WTC11 (cell line): ENCODE results near the gene LRRC61. TPM values are rescaled to one million over a fixed set of nuclear protein-coding genes. Genes with fewer than 3 reads are reported as not detected.

Experiments
- ATAC-seq: fragments of 200-7000 bp; cut with Tn5 transposase; 2 replicates; pipeline ENCODE4 v1.10.0; 2021; ENCODE audit warnings: mild to moderate bottlenecking, moderate library complexity
- CTCF ChIA-PET: fragments of 300-600 bp; sonication (Branson Sonifier 250); formaldehyde crosslinking; loops from one replicate; lab custom pipeline; 2021; ENCODE audit warnings: antibody characterized with exemption; lab: Charles Lee
- POLR2A ChIA-PET: fragments of 350-600 bp; sonication (Branson Sonifier 250); formaldehyde crosslinking; loops from one replicate; lab custom pipeline; 2021; ENCODE audit warnings: antibody characterized with exemption; lab: Charles Lee
- DNase-seq: peaks from one replicate; pipeline ENCODE4 v3.0.0; 2021; ENCODE audit warnings: low spot score
- H3K27ac Mint-ChIP-seq: 2 replicates; pipeline ENCODE4 v1.8.0; 2021; ENCODE audit warnings: mixed read lengths
- H3K27me3 Mint-ChIP-seq: 2 replicates; pipeline ENCODE4 v1.8.0; 2021; ENCODE audit warnings: low read depth, mild to moderate bottlenecking, moderate library complexity, mixed read lengths
- H3K36me3 Mint-ChIP-seq: 2 replicates; pipeline ENCODE4 v1.8.0; 2021; ENCODE audit warnings: mixed read lengths
- H3K4me1 Mint-ChIP-seq: 2 replicates; pipeline ENCODE4 v1.8.0; 2022; ENCODE audit warnings: mixed read lengths
- H3K4me3 Mint-ChIP-seq: 2 replicates; pipeline ENCODE4 v1.8.0; 2021; ENCODE audit warnings: mild to moderate bottlenecking, moderate library complexity, mixed read lengths
- H3K9me3 Mint-ChIP-seq: 2 replicates; pipeline ENCODE4 v1.8.0; 2021; ENCODE audit warnings: mixed read lengths
- FOXP1 ChIP-seq: sonication (generic); formaldehyde crosslinking; IDR thresholded peaks from 2 replicates; pipeline ENCODE4 v1.8.0; 2022; ENCODE audit warnings: missing genetic modification reagents, mild to moderate bottlenecking, moderate library complexity, borderline replicate concordance
- JAZF1 ChIP-seq: fragments of 250-450 bp; sonication (Bioruptor Pico); IDR thresholded peaks from 2 replicates; pipeline ENCODE4 v1.9.0; 2021; ENCODE audit warnings: moderate library complexity, mild to moderate bottlenecking, inconsistent platforms
- MYBL2 ChIP-seq: sonication (generic); formaldehyde crosslinking; IDR thresholded peaks from 2 replicates; pipeline ENCODE4 v1.8.1; 2023; ENCODE audit warnings: mild to moderate bottlenecking, moderate library complexity, missing genetic modification reagents
- RELA ChIP-seq: sonication (generic); formaldehyde crosslinking; IDR thresholded peaks from 2 replicates; pipeline ENCODE4 v1.8.1; 2022; ENCODE audit warnings: missing genetic modification reagents, mild to moderate bottlenecking, borderline replicate concordance
- ZBTB21 ChIP-seq: sonication (generic); formaldehyde crosslinking; IDR thresholded peaks from 2 replicates; pipeline ENCODE4 v1.8.1; 2023; ENCODE audit warnings: mild to moderate bottlenecking, missing genetic modification reagents, borderline replicate concordance
- total RNA-seq: library from RNA; stranded (reverse); gene quantifications from 3 replicates; pipeline ENCODE4 v1.2.3, GENCODE V29; 2021
- TF ChIP-seq, protein P1 (sequence below): sonication (generic); formaldehyde crosslinking; IDR thresholded peaks from 2 replicates; pipeline ENCODE4 v1.8.1; 2023; ENCODE audit warnings: mild to moderate bottlenecking, missing genetic modification reagents
- TF ChIP-seq, protein P2 (sequence below): fragments of 250-450 bp; sonication (Bioruptor Pico); IDR thresholded peaks from 2 replicates; pipeline ENCODE4 v1.9.0; 2021; ENCODE audit warnings: mild to moderate bottlenecking, borderline replicate concordance
- TF ChIP-seq, protein P3 (sequence below): fragments of 250-450 bp; sonication (Bioruptor Pico); IDR thresholded peaks from 2 replicates; pipeline ENCODE4 v1.9.0; 2021; ENCODE audit warnings: mild to moderate bottlenecking

Gene LRRC61
- total RNA-seq, 1 experiment from 2014 or later = 27.7 TPM

DNA sequence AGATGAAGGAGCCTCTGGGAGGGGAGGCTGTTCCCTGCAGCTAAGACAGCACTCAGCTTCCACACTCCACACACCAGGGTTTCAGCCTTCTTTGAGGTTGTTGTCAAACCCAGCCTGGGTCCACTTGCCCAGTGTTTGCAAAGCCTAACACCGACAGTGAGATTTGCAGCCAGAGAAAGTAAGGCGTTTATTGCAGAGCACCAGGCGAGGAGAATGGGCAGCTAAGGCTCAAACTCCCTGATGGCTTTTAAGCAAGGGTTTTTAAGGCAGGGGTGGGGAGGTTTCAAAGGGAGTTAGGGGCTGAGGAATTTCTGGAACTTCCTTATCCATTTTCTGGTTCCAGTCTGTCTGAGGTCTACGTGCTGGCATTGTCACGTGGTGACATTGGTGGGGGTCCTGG is 51.3 kb downstream of the LRRC61 start:
- H3K4me1 Mint-ChIP-seq = peaks cover 68% of the 10 kb centered on the region
- H3K4me3 Mint-ChIP-seq = no peak overlapping the region
- H3K27me3 Mint-ChIP-seq = no peaks in the 10 kb centered on the region
- no peaks in the 10 kb centered on the region for H3K9me3 Mint-ChIP-seq
- DNase-seq (peak; percentile 8), ATAC-seq (no peak)
- H3K27ac Mint-ChIP-seq = peak overlapping the region; percentile 92
- ChIA-PET POLR2A (no interaction called here), CTCF (interaction anchor here (1.2 kb wide), 1 partner anchor 9 kb away, joined by 3 read pairs; no protein-coding TSS in a partner anchor)
- peaks cover 32% of the 10 kb centered on the region for H3K36me3 Mint-ChIP-seq
- TF ChIP-seq, protein P1, sequence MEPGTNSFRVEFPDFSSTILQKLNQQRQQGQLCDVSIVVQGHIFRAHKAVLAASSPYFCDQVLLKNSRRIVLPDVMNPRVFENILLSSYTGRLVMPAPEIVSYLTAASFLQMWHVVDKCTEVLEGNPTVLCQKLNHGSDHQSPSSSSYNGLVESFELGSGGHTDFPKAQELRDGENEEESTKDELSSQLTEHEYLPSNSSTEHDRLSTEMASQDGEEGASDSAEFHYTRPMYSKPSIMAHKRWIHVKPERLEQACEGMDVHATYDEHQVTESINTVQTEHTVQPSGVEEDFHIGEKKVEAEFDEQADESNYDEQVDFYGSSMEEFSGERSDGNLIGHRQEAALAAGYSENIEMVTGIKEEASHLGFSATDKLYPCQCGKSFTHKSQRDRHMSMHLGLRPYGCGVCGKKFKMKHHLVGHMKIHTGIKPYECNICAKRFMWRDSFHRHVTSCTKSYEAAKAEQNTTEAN (CRISPR knock-in tag) = no peak
- no peak for TF ChIP-seq RELA (CRISPR knock-in tag)
- TF ChIP-seq FOXP1 (CRISPR knock-in tag) = no peak
- TF ChIP-seq, protein P2, sequence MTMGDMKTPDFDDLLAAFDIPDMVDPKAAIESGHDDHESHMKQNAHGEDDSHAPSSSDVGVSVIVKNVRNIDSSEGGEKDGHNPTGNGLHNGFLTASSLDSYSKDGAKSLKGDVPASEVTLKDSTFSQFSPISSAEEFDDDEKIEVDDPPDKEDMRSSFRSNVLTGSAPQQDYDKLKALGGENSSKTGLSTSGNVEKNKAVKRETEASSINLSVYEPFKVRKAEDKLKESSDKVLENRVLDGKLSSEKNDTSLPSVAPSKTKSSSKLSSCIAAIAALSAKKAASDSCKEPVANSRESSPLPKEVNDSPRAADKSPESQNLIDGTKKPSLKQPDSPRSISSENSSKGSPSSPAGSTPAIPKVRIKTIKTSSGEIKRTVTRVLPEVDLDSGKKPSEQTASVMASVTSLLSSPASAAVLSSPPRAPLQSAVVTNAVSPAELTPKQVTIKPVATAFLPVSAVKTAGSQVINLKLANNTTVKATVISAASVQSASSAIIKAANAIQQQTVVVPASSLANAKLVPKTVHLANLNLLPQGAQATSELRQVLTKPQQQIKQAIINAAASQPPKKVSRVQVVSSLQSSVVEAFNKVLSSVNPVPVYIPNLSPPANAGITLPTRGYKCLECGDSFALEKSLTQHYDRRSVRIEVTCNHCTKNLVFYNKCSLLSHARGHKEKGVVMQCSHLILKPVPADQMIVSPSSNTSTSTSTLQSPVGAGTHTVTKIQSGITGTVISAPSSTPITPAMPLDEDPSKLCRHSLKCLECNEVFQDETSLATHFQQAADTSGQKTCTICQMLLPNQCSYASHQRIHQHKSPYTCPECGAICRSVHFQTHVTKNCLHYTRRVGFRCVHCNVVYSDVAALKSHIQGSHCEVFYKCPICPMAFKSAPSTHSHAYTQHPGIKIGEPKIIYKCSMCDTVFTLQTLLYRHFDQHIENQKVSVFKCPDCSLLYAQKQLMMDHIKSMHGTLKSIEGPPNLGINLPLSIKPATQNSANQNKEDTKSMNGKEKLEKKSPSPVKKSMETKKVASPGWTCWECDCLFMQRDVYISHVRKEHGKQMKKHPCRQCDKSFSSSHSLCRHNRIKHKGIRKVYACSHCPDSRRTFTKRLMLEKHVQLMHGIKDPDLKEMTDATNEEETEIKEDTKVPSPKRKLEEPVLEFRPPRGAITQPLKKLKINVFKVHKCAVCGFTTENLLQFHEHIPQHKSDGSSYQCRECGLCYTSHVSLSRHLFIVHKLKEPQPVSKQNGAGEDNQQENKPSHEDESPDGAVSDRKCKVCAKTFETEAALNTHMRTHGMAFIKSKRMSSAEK (CRISPR knock-in tag) = 0 out of 2 replicates have a peak, but pooled peaks have one; percentile 23

DNA sequence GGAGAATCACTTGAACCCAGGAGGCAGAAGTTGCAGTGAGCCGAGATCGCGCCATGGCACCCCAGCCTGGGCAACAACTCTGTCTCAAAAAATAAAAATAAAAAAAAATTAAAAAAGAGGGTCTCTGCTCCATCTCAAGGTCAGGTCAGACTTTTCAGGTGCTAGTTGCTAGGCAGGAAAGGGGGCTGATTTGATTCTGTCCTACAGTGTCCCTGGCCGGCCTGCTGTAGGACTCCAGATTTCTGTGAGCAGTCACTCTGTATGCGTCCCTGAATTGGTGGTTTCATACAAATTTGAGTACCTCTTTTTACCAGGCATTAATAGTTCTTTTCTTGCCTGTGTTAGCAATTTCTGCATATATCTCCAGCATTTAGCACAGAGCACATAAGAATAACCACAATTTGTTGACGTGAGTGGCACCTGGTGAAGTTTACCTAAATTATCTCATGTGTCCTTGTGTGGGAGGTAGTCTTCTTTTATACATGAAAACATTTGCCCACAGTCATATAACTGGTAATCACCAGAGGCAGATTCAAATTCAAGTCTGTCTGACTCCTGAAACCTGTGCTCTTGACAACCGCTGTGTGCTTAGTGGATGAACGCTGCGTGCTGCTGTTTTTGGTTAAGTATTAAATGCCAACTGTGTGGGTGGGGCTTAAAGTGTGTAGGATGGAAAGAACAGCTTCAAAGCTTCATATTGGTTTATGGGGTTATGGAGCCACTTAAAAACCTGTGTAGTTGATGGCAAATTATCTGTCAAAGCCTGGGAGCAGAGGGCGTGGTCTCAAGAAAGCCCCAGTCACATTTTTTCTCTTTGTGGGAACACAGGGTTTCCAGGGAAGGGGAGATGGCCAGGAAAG is 52.7 kb downstream of the LRRC61 start:
- H3K4me1 Mint-ChIP-seq = peaks cover 67% of the 10 kb centered on the region
- CTCF ChIA-PET = no interaction called here

DNA sequence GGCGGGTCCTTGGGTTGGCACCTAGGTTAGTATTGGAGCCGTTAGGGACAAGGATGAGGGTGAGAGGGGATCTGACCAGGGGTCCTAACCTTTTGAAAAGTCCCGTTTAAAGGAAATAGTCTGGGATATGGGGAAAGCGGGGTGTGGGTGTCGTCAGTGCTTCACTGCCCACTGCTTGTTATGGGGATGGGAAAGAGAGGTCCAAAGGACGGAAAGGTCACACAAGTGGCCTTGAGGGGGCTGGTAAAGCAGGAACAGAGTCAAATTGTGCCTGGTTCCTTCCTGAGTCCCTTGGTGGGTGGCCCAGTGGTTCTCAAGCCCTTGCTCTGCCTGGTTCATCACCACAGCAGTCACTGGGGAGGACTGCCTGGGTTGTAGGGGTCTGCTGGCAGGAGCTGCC is 53.4 kb downstream of the LRRC61 start:
- peak; percentile 2 for DNase-seq

More for the DNA sequence above, 52.7 kb downstream of the LRRC61 start:
- peak overlapping the region; percentile 88 for H3K27ac Mint-ChIP-seq
- no peaks in the 10 kb centered on the region for H3K27me3 Mint-ChIP-seq
- no peak overlapping the region for H3K4me3 Mint-ChIP-seq
- POLR2A ChIA-PET = no interaction called here
- ATAC-seq (no peak), DNase-seq (peak; percentile 4)
- TF ChIP-seq JAZF1 (CRISPR knock-in tag) (no peak), MYBL2 (CRISPR knock-in tag) (no peak)
- no peaks in the 10 kb centered on the region for H3K9me3 Mint-ChIP-seq
- H3K36me3 Mint-ChIP-seq = peaks cover 27% of the 10 kb centered on the region

More for the DNA sequence above, 53.4 kb downstream of the LRRC61 start:
- ATAC-seq = no peak
- peak overlapping the region; percentile 88; the same call in 1 of the 2 replicates for H3K27ac Mint-ChIP-seq
- ChIA-PET CTCF (interaction anchor here (1.8 to 2.3 kb wide), 2 partner anchors 12 to 36 kb away, joined by 6 to 7 read pairs; no protein-coding TSS in a partner anchor), POLR2A (no interaction called here)
- peaks cover 26% of the 10 kb centered on the region for H3K36me3 Mint-ChIP-seq
- H3K4me3 Mint-ChIP-seq = no peak overlapping the region
- no peaks in the 10 kb centered on the region for H3K27me3 Mint-ChIP-seq
- H3K4me1 Mint-ChIP-seq = peaks cover 72% of the 10 kb centered on the region
- H3K9me3 Mint-ChIP-seq = no peaks in the 10 kb centered on the region
- TF ChIP-seq, protein P3, sequence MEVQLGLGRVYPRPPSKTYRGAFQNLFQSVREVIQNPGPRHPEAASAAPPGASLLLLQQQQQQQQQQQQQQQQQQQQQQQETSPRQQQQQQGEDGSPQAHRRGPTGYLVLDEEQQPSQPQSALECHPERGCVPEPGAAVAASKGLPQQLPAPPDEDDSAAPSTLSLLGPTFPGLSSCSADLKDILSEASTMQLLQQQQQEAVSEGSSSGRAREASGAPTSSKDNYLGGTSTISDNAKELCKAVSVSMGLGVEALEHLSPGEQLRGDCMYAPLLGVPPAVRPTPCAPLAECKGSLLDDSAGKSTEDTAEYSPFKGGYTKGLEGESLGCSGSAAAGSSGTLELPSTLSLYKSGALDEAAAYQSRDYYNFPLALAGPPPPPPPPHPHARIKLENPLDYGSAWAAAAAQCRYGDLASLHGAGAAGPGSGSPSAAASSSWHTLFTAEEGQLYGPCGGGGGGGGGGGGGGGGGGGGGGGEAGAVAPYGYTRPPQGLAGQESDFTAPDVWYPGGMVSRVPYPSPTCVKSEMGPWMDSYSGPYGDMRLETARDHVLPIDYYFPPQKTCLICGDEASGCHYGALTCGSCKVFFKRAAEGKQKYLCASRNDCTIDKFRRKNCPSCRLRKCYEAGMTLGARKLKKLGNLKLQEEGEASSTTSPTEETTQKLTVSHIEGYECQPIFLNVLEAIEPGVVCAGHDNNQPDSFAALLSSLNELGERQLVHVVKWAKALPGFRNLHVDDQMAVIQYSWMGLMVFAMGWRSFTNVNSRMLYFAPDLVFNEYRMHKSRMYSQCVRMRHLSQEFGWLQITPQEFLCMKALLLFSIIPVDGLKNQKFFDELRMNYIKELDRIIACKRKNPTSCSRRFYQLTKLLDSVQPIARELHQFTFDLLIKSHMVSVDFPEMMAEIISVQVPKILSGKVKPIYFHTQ = peak; percentile 46; the same call in 1 of the 2 replicates
- no peak for TF ChIP-seq ZBTB21 (CRISPR knock-in tag)
